ENCODE results near the gene TRIM71.

DNA sequence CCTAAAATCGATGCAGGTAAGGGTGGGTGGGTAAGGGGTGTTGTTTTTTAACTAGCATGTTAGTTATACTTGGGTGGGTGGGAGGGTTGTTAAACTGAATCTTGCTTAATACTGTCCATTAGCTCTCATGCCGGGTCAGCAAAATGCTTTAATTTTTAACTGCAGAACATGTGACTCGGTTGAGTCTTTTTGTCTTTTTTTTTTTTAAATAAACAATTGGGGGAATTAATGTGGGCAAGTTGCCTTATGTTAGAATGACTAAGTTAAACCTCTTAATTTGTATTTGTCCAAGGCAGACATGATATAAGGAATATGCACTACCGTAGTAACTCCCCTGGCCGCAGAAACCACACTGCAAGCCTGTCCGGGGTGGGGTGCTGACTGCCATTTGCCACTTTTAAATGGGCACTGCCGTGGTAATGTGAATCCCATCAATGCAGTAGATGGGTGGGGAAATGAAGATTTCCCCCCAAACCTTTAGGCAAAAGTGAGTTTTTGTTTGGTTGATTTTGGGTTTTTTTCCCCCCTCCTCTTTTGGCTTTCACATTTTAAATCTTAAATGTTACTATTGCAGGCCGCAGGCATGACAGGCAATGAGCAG is 79.3 kb downstream of the TRIM71 start:
- TF ChIP-seq, protein P1, sequence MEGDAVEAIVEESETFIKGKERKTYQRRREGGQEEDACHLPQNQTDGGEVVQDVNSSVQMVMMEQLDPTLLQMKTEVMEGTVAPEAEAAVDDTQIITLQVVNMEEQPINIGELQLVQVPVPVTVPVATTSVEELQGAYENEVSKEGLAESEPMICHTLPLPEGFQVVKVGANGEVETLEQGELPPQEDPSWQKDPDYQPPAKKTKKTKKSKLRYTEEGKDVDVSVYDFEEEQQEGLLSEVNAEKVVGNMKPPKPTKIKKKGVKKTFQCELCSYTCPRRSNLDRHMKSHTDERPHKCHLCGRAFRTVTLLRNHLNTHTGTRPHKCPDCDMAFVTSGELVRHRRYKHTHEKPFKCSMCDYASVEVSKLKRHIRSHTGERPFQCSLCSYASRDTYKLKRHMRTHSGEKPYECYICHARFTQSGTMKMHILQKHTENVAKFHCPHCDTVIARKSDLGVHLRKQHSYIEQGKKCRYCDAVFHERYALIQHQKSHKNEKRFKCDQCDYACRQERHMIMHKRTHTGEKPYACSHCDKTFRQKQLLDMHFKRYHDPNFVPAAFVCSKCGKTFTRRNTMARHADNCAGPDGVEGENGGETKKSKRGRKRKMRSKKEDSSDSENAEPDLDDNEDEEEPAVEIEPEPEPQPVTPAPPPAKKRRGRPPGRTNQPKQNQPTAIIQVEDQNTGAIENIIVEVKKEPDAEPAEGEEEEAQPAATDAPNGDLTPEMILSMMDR (IDR thresholded peaks at IDR 0.05; ENCODE audit: insufficient read depth, low read length), result no peak
- TF ChIP-seq POLR2AphosphoS5 (IDR thresholded peaks at IDR 0.05; ENCODE audit: low read depth) (no peak), GABPA (IDR thresholded peaks at IDR 0.05; ENCODE audit: low read depth) (no peak), REST (IDR thresholded peaks at IDR 0.05; ENCODE audit: insufficient replicate concordance, low read depth) (no peak)

All from HL-60 (cell line).